Measurements from ENCODE around the gene TCF23.
"Not testable (repeated sequence)": the region's sequence is repeated elsewhere in the genome, so short reads cannot be mapped to it uniquely, and the experiment has no call there.

TCF23 gene

DNA sequence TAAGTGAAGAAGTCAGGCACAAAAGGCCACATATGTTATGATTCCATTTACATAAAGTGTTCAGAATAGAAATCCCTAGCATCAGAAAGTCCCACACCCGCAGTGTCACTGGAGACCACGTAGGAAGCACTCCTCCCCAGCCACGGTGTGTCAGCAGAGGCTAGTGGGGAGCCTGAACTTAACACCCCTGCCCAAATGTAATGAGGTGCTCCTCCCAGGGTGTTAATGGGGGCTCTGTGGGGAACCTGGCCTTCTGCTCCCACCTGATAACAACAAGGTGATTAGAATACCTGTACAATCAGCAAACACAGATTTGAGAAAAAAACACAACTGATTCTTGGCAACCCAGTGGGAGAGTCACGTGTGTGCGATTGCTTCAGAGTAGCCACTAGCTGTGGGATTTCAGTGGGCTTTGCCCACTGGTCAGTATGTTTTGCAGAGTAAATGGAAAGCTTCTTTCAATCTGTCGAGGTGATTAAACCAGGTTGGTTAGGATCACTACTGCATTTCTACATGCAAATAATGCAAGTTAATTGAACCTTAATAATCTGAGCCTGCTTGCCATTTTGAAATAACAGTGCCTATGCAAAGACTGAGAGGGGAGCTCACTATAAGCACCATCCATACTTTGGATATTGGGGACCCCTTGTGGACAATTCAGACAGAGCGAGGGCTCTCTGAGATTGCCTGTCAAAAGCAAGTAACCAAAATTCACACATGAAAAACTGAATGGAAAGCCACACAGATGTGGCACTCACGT is 42.4 kb downstream of the TCF23 start:
- no peak for FAIRE-seq

GRCh38 chr2:27194538-27195354 is 45.9 kb downstream of the TCF23 start:
- FAIRE-seq, result no peak

- not testable (repeated sequence) for FAIRE-seq
These were observed 47.0 kb downstream of the TCF23 start for GRCh38 chr2:27195799-27196198.

- not testable (repeated sequence) for FAIRE-seq
These were observed 49.3 kb downstream of the TCF23 start for GRCh38 chr2:27198068-27198467.

- FAIRE-seq, result no peak
These were observed 49.8 kb downstream of the TCF23 start for GRCh38 chr2:27198627-27199026.

DNA sequence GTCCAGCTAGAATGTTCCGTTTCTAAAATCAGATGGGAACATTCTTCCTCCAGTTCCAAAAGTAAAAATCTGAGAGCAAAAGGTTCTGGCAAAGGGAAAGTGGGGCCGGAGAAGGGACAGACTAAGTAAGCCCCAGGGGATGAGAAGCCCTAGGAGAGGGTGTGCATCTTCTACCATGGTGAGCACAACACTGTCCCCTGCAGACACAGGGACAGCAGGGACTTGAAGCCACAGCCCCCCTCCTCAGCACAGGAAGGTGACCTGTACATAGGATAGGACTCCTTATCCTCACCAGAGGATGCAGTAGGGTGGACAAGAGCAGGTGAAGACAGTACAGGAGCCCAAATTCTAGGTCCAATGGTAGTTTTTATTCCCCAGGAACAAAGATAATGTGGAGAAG is 50.4 kb downstream of the TCF23 start:
- no peak for FAIRE-seq

DNA sequence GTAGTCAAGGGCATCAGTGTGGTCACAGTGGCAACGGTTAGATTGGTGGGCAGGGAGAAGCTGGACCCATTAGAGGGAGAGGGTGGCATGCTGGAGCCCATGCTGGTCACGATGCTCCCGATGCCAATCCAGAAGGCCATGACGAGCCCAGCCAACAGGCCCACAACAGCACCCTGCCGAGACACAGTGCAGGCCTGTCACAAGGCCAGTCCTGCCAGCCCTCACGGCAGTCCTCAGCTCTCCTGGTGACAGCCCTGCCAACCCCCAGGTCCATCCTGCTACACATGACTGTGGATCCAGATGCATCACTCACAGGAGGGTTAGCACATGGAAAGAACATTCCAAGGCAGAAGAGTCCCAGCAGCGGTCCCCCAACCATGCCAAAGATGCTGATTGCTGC is 52.9 kb downstream of the TCF23 start:
- no peak for FAIRE-seq

DNA sequence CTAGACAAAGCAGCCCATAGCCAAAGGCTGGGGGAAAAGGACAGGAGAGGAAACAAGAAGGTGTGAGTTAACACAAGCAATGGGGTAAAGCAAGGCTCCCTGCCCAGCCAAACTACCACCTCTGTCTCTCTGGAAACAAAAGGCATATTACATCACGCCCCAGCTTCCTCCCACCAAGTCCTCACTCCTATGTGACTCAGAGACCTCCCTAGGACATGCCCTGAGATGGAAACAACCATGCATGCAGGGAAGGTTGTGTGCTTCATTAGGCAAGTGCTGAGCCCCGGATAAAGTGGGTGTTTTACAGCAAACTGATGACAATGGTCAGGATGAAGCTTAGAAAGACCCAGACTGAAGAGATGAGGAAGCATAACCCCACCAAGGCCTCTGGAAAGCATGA is 54.0 kb downstream of the TCF23 start:
- FAIRE-seq, result no peak

DNA sequence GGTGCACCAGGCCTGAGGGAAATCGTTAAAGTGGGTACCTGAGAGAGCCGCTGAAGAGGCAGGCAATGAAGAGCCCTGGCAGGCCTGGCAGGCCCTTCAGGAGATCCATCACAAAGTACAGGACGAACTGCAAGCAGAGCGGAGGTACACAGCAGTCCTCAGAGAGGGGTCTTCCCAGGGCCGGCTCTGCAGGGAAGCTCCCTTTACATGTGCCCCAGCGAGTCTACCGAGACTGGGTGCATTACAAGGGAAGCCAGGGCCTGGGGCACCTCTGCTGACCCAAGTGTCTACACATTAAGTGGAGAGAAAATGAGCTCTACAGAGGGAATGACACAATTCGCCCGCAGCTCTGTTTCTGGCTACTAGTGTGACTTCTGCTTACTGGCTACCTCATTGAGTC is 54.9 kb downstream of the TCF23 start:
- FAIRE-seq, result no peak

- FAIRE-seq, result no peak
These were observed 55.8 kb downstream of the TCF23 start for GRCh38 chr2:27204566-27204965.

DNA sequence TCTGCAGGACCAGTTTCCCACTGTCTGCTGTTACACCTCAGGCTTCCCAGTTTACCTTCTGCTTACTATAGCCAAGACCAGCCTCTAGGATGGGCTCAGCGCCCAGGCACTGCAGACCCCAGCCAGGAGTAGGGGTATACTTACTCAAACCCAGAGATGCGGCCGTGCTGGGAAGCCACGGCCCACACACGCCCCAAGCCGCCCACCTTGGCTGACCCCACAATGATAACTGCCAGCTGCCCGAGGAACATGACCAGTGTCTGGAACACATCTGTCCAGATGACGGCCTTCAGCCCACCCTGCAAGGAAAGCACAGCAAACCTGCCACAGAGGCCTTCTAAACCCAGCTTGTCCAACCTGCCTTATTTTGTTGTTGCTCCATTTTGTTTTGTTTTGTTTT is 56.4 kb downstream of the TCF23 start:
- FAIRE-seq, result no peak

DNA sequence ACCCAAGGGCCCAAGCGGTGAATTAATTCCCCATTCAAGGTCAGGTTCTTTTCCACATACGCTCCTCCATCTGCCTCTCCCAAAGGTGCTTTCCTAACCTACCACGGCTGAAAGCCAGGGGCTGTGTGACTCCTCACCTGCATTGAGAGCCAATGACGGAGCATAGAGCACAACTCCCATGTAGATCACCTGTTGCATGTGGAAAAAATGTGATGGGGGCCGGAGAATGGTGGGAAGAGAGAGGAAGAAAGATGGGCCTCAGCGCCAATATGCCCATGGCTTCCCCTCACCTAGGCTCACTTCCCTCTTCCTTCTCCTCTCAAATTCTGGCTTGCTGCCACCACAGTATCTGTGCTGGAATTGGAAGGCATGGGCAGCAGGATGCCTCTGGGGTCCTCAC is 57.5 kb downstream of the TCF23 start:
- no peak for FAIRE-seq

Measured in colon (tissue), 2 donors.